Spleen (tissue), 11 donors: ENCODE results near the gene PDCL3. TPM values are rescaled to one million over a fixed set of nuclear protein-coding genes. Genes with fewer than 3 reads are reported as not detected.

Experiments
- DNase-seq: peaks from one replicate; pipeline ENCODE4 v3.0.0-alpha.2; 2020
- H3K27ac ChIP-seq, 8 donors: fragments of 200-600 bp; sonication (generic) in 7 of 8; 1 replicate in 4 of 8; 2 replicates in 4 of 8; pipeline versions ENCODE4 v1.5.0 to v1.8.0; 2016 to 2021; ENCODE audit warnings: inconsistent platforms in 4 of 8, mild to moderate bottlenecking in 4 of 8, moderate library complexity in 1 of 8
- H3K27me3 ChIP-seq, 7 donors: fragments of 200-600 bp; sonication (generic) in 6 of 7; replicated peaks in 1 of 7; 1 replicate in 4 of 7; 2 replicates in 3 of 7; pipeline versions ENCODE4 v1.5.0 to v1.8.0; 2016 to 2021; ENCODE audit warnings: inconsistent platforms in 3 of 7, mild to moderate bottlenecking in 1 of 7
- H3K36me3 ChIP-seq, 6 donors: fragments of 200-600 bp; sonication (generic) in 5 of 6; 1 replicate in 4 of 6; 2 replicates in 2 of 6; pipeline versions ENCODE4 v1.5.0 to v1.8.0; 2016 to 2021; ENCODE audit warnings: inconsistent platforms in 2 of 6
- H3K4me1 ChIP-seq, 6 donors: fragments of 200-600 bp; sonication (generic) in 5 of 6; 1 replicate in 3 of 6; 2 replicates in 3 of 6; pipeline versions ENCODE4 v1.5.0 to v1.8.0; 2016 to 2021; ENCODE audit warnings: inconsistent platforms in 3 of 6
- H3K4me3 ChIP-seq, 8 donors: fragments of 200-600 bp; sonication (generic) in 7 of 8; 1 replicate in 4 of 8; 2 replicates in 4 of 8; pipeline versions ENCODE4 v1.5.0 to v1.8.0; 2016 to 2021; ENCODE audit warnings: inconsistent platforms in 4 of 8, mild to moderate bottlenecking in 4 of 8, moderate library complexity in 2 of 8
- H3K9me3 ChIP-seq, 8 donors: fragments of 200-600 bp; sonication (generic) in 7 of 8; 1 replicate in 4 of 8; 2 replicates in 4 of 8; pipeline versions ENCODE4 v1.5.0 to v1.8.0; 2016 to 2021; ENCODE audit warnings: inconsistent platforms in 4 of 8
- CTCF ChIP-seq, 11 experiments: fragments of 200-600 bp in 7 of 11; fragments of 450-650 bp in 4 of 11; sonication (generic) in 4 of 11; IDR thresholded peaks in 8 of 11; conservative IDR thresholded peaks in 3 of 11; 1 replicate in 7 of 11; 2 replicates in 4 of 11; pipeline versions ENCODE4 v1.4.0 to v1.8.0; 2016 to 2021; ENCODE audit warnings: antibody characterized with exemption in 11 of 11, inconsistent platforms in 4 of 11, mild to moderate bottlenecking in 1 of 11
- POLR2A ChIP-seq, 3 donors: fragments of 450-650 bp; IDR thresholded peaks; one replicate each; pipeline ENCODE4 v1.5.1; 2017; ENCODE audit warnings: antibody characterized with exemption in 3 of 3, mild to moderate bottlenecking in 1 of 3
- POLR2AphosphoS5 ChIP-seq, 3 donors: sonication (generic); formaldehyde crosslinking; IDR thresholded peaks; one replicate each; pipeline ENCODE4 v1.5.1; 2017; ENCODE audit warnings: antibody characterized with exemption in 3 of 3
- WGBS, 5 donors: extraction: QIAGEN DNeasy Blood & Tissue Kit in 3 of 5; methylation state at CpG; one replicate each; pipeline versions ENCODE4 v1.1.5 to v1.1.7; 2013 to 2018; 5-methylcytosine and 5-hydroxymethylcytosine counted together
- intact Hi-C: fragments of 100-400 bp; cut with DNase I; formaldehyde crosslinking; loops from one replicate; pipeline ENCODE4 v1.15.0; 2023; ENCODE audit warnings: low total_unique reads
- polyA plus RNA-seq, 3 donors: library from polyadenylated mRNA; stranded (reverse); fragments of 200-250 nt; gene quantifications; one replicate each; pipeline ENCODE4 v1.2.1, GENCODE V29; 2013
- total RNA-seq, 7 donors: library from RNA; depleted of rRNA in 3 of 7; stranded (reverse); fragments of >200 nt in 3 of 7; fragmentation: NEBNext Ultra II Directional in 4 of 7; extraction: Animal tissue kit (Norgen Biotek cat#: 25700) in 4 of 7; gene quantifications; one replicate each; pipeline versions ENCODE4 v1.1.0 to v1.2.1, GENCODE V29; 2016 to 2021
- donor health status: healthy with polysubstance abuse.
- donor health status: DM: no; HTN: no; CAD: no; lungs with moderate emphysema.
- donor health status: DM: no; HTN: no; CAD: no.
- donor health status: Bipolar disorder and iron deficiency.
- donor health status: healthy.
- donor health status: DM: no; HTN: no; CAD: no.
- donor health status: DM: yes; HTN: yes; CAD: no.

Gene PDCL3
- total and polyA plus RNA-seq, 10 donors = 9.4 to 25.1 (median 13.5) TPM

DNA sequence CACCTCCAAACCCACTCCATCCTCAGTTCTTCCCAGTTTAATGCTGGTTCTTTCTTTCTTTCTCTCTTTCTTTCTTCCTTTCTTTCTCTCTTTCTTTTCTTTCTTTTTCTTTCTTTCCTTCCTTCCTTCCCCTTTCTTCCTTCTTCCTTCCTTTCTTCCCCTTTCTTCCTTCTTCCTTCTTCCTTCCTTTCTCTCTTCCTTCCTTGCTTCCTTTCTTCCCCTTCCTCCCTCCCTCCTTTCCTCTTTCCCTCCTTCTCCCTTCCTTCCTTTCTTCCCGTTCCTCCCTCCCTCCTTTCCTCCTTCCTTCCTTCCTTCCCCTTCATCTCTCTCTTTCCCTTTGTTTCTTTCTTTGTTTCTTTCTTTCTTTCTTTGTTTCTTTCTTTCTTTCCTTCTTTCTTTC is 50.9 kb downstream of the PDCL3 start:
- intact Hi-C loops = no loop called here
- no peak overlapping the region for H3K4me3 ChIP-seq
- 30 to 52% (median 47%) methylated on average over 1 of the region's 1 CpG for WGBS, 5 donors

DNA sequence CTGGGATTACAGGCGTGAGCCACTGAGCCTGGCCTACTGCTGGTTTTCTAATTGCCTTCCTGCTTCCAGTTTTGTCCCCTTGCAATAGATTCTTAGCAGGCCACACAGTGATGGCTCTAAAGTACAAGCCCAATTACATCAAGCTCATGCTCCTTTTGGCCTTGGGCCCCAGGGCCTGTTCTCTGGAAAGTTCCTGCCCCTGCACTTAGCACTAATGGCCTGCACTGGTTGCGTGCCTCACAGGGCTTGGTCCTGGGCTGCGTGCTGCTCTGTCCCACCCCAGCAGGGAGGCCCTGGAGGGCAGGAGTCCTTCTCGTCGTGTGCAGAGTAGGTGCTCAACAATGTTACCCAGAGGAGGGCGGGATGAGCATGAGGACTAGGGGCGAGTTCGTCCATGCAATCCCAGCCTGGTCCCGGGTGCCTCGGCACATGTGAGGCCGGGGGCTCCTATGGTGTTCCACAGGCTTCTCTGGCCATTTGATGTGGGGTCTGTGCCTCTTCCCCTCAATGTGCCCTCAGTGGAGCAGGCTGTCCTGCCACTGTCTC is 51.7 kb downstream of the PDCL3 start:
- Histone ChIP-seq H3K4me3 (no peak overlapping the region), H3K36me3 (no peaks in the 10 kb centered on the region), H3K9me3 (no peaks in the 10 kb centered on the region), H3K27me3 (peaks cover 0 to 8% (median 0%) of the 10 kb centered on the region in 7 donors), H3K27ac (no peak overlapping the region), H3K4me1 (no peaks in the 10 kb centered on the region)
- no peak for DNase-seq
- WGBS, 5 donors = 87 to 93% (median 90%) methylated on average over 11 of the region's 11 CpGs
- intact Hi-C loops = no loop called here
- TF ChIP-seq POLR2AphosphoS5 (IDR thresholded peaks at IDR 0.05) = no peak
- no peak for TF ChIP-seq POLR2A (IDR thresholded peaks at IDR 0.05)
- no peak for TF ChIP-seq CTCF (IDR thresholded peaks at IDR 0.05 in 8 of 11, conservative IDR thresholded peaks at IDR 0.05 in 3 of 11)

More for the DNA sequence above, 50.9 kb downstream of the PDCL3 start:
- H3K9me3 ChIP-seq = no peaks in the 10 kb centered on the region
- H3K27me3 ChIP-seq = peaks cover 0 to 8% (median 0%) of the 10 kb centered on the region in 7 donors
- H3K4me1 ChIP-seq = no peaks in the 10 kb centered on the region
- no peaks in the 10 kb centered on the region for H3K36me3 ChIP-seq
- no peak for DNase-seq
- TF ChIP-seq CTCF (IDR thresholded peaks at IDR 0.05 in 8 of 11, conservative IDR thresholded peaks at IDR 0.05 in 3 of 11) (no peak), POLR2AphosphoS5 (IDR thresholded peaks at IDR 0.05) (no peak), POLR2A (IDR thresholded peaks at IDR 0.05) (no peak)
- H3K27ac ChIP-seq = no peak overlapping the region

- H3K27me3 ChIP-seq = peaks cover 0 to 8% (median 0%) of the 10 kb centered on the region in 7 donors
- intact Hi-C loops = no loop called here
- TF ChIP-seq POLR2A (IDR thresholded peaks at IDR 0.05) (no peak), POLR2AphosphoS5 (IDR thresholded peaks at IDR 0.05) (no peak), CTCF (IDR thresholded peaks at IDR 0.05 in 8 of 11, conservative IDR thresholded peaks at IDR 0.05 in 3 of 11) (no peak)
- WGBS, 5 donors = 77 to 86% (median 84%) methylated on average over 6 of the region's 6 CpGs
- H3K4me3 ChIP-seq = no peak overlapping the region
- H3K4me1 ChIP-seq = no peaks in the 10 kb centered on the region
- no peaks in the 10 kb centered on the region for H3K36me3 ChIP-seq
- H3K9me3 ChIP-seq = no peaks in the 10 kb centered on the region
- no peak overlapping the region for H3K27ac ChIP-seq
- DNase-seq = no peak
Measured at GRCh38 chr2:100615471-100615870, 52.7 kb downstream of the PDCL3 start.

DNA sequence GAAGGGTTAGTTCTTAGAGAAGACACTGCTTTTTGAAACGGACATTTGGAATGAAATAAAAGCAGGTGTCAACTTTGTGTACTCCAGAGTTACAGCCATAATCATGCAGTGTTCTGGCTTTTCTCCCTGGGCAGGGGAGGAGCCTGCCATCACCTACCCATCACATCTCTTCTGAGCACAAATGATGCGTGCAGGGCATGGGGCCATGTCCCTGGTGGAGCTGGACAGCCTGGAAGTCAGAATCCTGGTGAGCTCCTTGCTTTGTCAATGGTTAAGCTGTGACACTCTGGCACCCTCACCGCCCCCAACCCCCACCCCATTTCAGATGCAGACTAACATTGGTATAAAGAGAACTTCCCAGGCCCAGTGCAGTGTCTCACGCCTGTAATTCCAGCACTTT is 53.1 kb downstream of the PDCL3 start:
- peaks cover 0 to 7% (median 0%) of the 10 kb centered on the region in 7 donors for H3K27me3 ChIP-seq
- intact Hi-C loops = no loop called here
- no peaks in the 10 kb centered on the region for H3K4me1 ChIP-seq
- H3K36me3 ChIP-seq = no peaks in the 10 kb centered on the region
- TF ChIP-seq POLR2A (IDR thresholded peaks at IDR 0.05) = no peak
- TF ChIP-seq POLR2AphosphoS5 (IDR thresholded peaks at IDR 0.05) = no peak
- TF ChIP-seq CTCF (IDR thresholded peaks at IDR 0.05 in 8 of 11, conservative IDR thresholded peaks at IDR 0.05 in 3 of 11) = no peak
- DNase-seq = no peak
- WGBS, 5 donors = 62 to 92% (median 80%) methylated on average over 4 of the region's 4 CpGs
- H3K9me3 ChIP-seq = no peaks in the 10 kb centered on the region
- no peak overlapping the region for H3K27ac ChIP-seq
- H3K4me3 ChIP-seq = no peak overlapping the region
